OCI-LY1 (cell line): ENCODE measurements around the gene C1QTNF6.
"Not testable (repeated sequence)": the region's sequence is repeated elsewhere in the genome, so short reads cannot be mapped to it uniquely, and the experiment has no call there.

ENCODE experiments used
- H2AFZ ChIP-seq: fragments of 200-600 bp; sonication (generic), shearing (Covaris generic); 2 replicates; pipeline ENCODE4 v1.6.0; 2014; ENCODE audit warnings: antibody characterized with exemption, mild to moderate bottlenecking, low read length
- H3F3A ChIP-seq: fragments of 200-600 bp; sonication (generic), shearing (Covaris generic); 2 replicates; pipeline ENCODE4 v1.6.0; 2014; ENCODE audit warnings: mild to moderate bottlenecking, antibody characterized with exemption, low read length, moderate library complexity; ENCODE audit not compliant: insufficient read depth
- H3K27ac ChIP-seq: fragments of 200-600 bp; sonication (generic); 2 replicates; pipeline ENCODE4 v1.5.1; 2014; ENCODE audit warnings: low read length, mixed run types, mild to moderate bottlenecking, low read depth; ENCODE audit not compliant: poor library complexity, severe bottlenecking
- H3K27me3 ChIP-seq: fragments of 200-600 bp; sonication (generic); 2 replicates; pipeline ENCODE4 v1.6.0; 2014; ENCODE audit warnings: antibody characterized with exemption, mild to moderate bottlenecking, low read length, moderate library complexity; ENCODE audit not compliant: insufficient read depth
- H3K36me3 ChIP-seq: fragments of 200-600 bp; sonication (generic); 2 replicates; pipeline ENCODE4 v1.6.1; 2014; ENCODE audit warnings: mild to moderate bottlenecking, antibody characterized with exemption, low read length, moderate library complexity, mixed read lengths; ENCODE audit not compliant: insufficient read depth
- H3K4me1 ChIP-seq: fragments of 200-600 bp; sonication (generic); 2 replicates; pipeline ENCODE4 v1.5.1; 2014; ENCODE audit warnings: mild to moderate bottlenecking, low read length, moderate library complexity; ENCODE audit not compliant: insufficient read depth, severe bottlenecking
- H3K4me2 ChIP-seq: fragments of 200-600 bp; sonication (generic), shearing (Covaris generic); 2 replicates; pipeline ENCODE4 v1.6.1; 2014; ENCODE audit warnings: low read length
- H3K4me3 ChIP-seq: fragments of 200-600 bp; sonication (generic); 2 replicates; pipeline ENCODE4 v1.5.1; 2014; ENCODE audit warnings: low read length, low read depth, mild to moderate bottlenecking, mixed read lengths; ENCODE audit not compliant: poor library complexity, severe bottlenecking
- H3K79me2 ChIP-seq: fragments of 200-600 bp; shearing (Covaris generic); 2 replicates; pipeline ENCODE4 v1.6.1; 2016; ENCODE audit warnings: mixed run types, low read length, mixed read lengths; ENCODE audit not compliant: insufficient read depth
- H3K9ac ChIP-seq: fragments of 200-600 bp; sonication (generic), shearing (Covaris generic); 2 replicates; pipeline ENCODE4 v1.6.1; 2014; ENCODE audit warnings: mild to moderate bottlenecking, low read length, mixed read lengths
- H3K9me2 ChIP-seq: fragments of 200-600 bp; sonication (generic), shearing (Covaris generic); 2 replicates; pipeline ENCODE4 v1.6.1; 2014; ENCODE audit warnings: low read depth, mild to moderate bottlenecking, low read length, mixed read lengths
- H3K9me3 ChIP-seq: fragments of 200-600 bp; shearing (Covaris generic); 2 replicates; pipeline ENCODE4 v1.6.1; 2014; ENCODE audit warnings: low read length, mixed read lengths
- H4K20me1 ChIP-seq: fragments of 200-600 bp; sonication (generic), shearing (Covaris generic); 2 replicates; pipeline ENCODE4 v1.6.0; 2016; ENCODE audit warnings: mild to moderate bottlenecking, low read length; ENCODE audit not compliant: insufficient read depth
- CTCF ChIP-seq: fragments of 200-600 bp; sonication (generic), shearing (Covaris generic); IDR thresholded peaks from 2 replicates; pipeline ENCODE4 v1.5.1; 2017; ENCODE audit warnings: mild to moderate bottlenecking, antibody characterized with exemption, low read length, moderate library complexity, mixed read lengths
- EZH2 ChIP-seq: fragments of 200-600 bp; sonication (generic), shearing (Covaris generic); IDR thresholded peaks from 2 replicates; pipeline ENCODE4 v1.8.0; 2017; ENCODE audit warnings: borderline replicate concordance, mixed run types, mild to moderate bottlenecking, antibody characterized with exemption, low read length, moderate library complexity, mixed read lengths

C1QTNF6 gene

DNA sequence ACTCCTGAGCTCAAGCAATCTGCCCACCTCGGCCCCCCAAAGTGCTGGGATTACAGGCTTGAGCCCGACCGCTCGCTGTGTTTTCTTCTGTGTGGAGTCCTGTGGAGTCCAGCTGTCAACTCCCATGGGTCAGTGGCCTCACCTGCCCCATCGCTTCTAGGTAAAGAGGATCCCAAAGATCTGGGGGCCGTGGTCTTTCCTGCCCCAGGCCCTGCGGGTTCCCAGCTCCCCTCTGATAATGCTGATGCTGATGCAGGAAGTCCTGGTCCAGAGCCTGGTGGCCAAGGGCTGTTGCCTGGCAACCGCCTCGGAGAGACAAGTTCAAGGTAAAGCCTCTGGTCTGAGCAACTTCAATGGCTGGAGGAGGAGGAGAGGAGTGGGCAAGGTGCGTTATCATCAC is 14.7 kb upstream of the C1QTNF6 start:
- Histone ChIP-seq H3K4me1 (peaks cover 27% of the 10 kb centered on the region), H4K20me1 (no peaks in the 10 kb centered on the region), H3F3A (no peaks in the 10 kb centered on the region), H3K9ac (no peak overlapping the region), H3K79me2 (no peaks in the 10 kb centered on the region), H2AFZ (no peak overlapping the region), H3K27ac (no peak overlapping the region), H3K9me2 (no peaks in the 10 kb centered on the region), H3K9me3 (no peaks in the 10 kb centered on the region), H3K4me3 (no peak overlapping the region), H3K27me3 (no peaks in the 10 kb centered on the region), H3K36me3 (no peaks in the 10 kb centered on the region), H3K4me2 (no peak overlapping the region)
- TF ChIP-seq CTCF, result no peak
- no peak for TF ChIP-seq EZH2

- peak overlapping the region; percentile 3 for H3K27ac ChIP-seq
- H3K9ac ChIP-seq, result no peak overlapping the region; the same call in 1 of the 2 replicates
Measured at GRCh38 chr22:37202001-37202555, 14.0 kb upstream of the C1QTNF6 start.

GRCh38 chr22:37201443-37201820 is 13.4 kb upstream of the C1QTNF6 start:
- H3K79me2 ChIP-seq, H3K36me3 ChIP-seq, H3K27me3 ChIP-seq, H2AFZ ChIP-seq, H3F3A ChIP-seq, H3K27ac ChIP-seq, H3K9me2 ChIP-seq, H4K20me1 ChIP-seq, H3K4me3 ChIP-seq, H3K9ac ChIP-seq, H3K4me2 ChIP-seq, H3K9me3 ChIP-seq: not testable (repeated sequence)
- peaks cover 27% of the 10 kb centered on the region for H3K4me1 ChIP-seq

More at GRCh38 chr22:37202001-37202555, 14.0 kb upstream of the C1QTNF6 start:
- no peaks in the 10 kb centered on the region for H3K36me3 ChIP-seq
- no peaks in the 10 kb centered on the region for H3K79me2 ChIP-seq
- H3F3A ChIP-seq, result no peaks in the 10 kb centered on the region
- H3K4me1 ChIP-seq, result peaks cover 27% of the 10 kb centered on the region
- H3K27me3 ChIP-seq, result no peaks in the 10 kb centered on the region
- no peak overlapping the region for H2AFZ ChIP-seq
- H4K20me1 ChIP-seq, result no peaks in the 10 kb centered on the region
- H3K9me3 ChIP-seq, result no peaks in the 10 kb centered on the region
- TF ChIP-seq EZH2, result no peak
- TF ChIP-seq CTCF, result 0 out of 2 replicates have a peak, but pooled peaks have one; percentile 7
- no peak overlapping the region for H3K4me2 ChIP-seq
- H3K9me2 ChIP-seq, result no peaks in the 10 kb centered on the region
- H3K4me3 ChIP-seq, result no peak overlapping the region

DNA sequence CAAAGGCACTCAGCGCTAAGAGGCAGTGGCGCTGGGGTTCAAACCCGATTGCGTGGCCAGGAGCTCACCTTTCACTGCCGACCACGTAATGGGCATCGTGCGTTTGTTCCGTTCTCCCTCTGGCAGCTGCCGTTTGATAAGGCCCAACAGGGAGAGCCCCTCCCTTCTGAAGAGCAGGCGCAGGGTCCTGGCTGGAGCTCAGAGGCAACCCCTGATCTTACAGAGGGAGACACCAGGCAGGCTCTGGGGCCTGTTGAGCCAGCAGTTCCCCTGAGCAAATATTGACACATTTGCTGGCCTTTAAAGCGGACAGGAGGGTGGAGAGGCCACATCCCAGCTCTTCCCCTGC is 11.7 kb upstream of the C1QTNF6 start:
- no peaks in the 10 kb centered on the region for H3F3A ChIP-seq
- H3K4me3 ChIP-seq, result peak overlapping the region; percentile 20
- no peaks in the 10 kb centered on the region for H3K9me3 ChIP-seq
- H3K4me1 ChIP-seq, result peaks cover 27% of the 10 kb centered on the region
- H3K27me3 ChIP-seq, result no peaks in the 10 kb centered on the region
- H3K9me2 ChIP-seq, result no peaks in the 10 kb centered on the region
- no peaks in the 10 kb centered on the region for H3K79me2 ChIP-seq
- no peaks in the 10 kb centered on the region for H3K36me3 ChIP-seq
- peak overlapping the region; percentile 57 for H3K4me2 ChIP-seq
- peak overlapping the region; percentile 55 for H3K27ac ChIP-seq
- peak overlapping the region; percentile 14; the same call in 1 of the 2 replicates for H2AFZ ChIP-seq
- H3K9ac ChIP-seq, result peak overlapping the region; percentile 55
- TF ChIP-seq CTCF (no peak), EZH2 (no peak)
- no peaks in the 10 kb centered on the region for H4K20me1 ChIP-seq
